HUES6 (cell line): ENCODE data around the gene LACRT.

Source experiments
- H3K27ac ChIP-seq: 2 replicates; pipeline ENCODE4 v1.7.0; 2013; ENCODE audit warnings: low read depth, mild to moderate bottlenecking, low read length, inconsistent platforms
- H3K27me3 ChIP-seq: 2 replicates; pipeline ENCODE4 v1.6.1; 2013; ENCODE audit warnings: low read length; ENCODE audit not compliant: control insufficient read depth, insufficient read depth
- H3K36me3 ChIP-seq: 2 replicates; pipeline ENCODE4 v1.6.1; 2013; ENCODE audit warnings: low read length; ENCODE audit not compliant: control insufficient read depth, insufficient read depth
- H3K4me1 ChIP-seq: 2 replicates; pipeline ENCODE4 v1.6.1; 2013; ENCODE audit warnings: low read length; ENCODE audit not compliant: control insufficient read depth, insufficient read depth
- H3K4me3 ChIP-seq: 2 replicates; pipeline ENCODE4 v1.5.1; 2013; ENCODE audit warnings: low read depth, low read length
- H3K9ac ChIP-seq: one replicate; pipeline ENCODE4 v1.6.1; 2013; ENCODE audit warnings: mild to moderate bottlenecking, low read length
- H3K9me3 ChIP-seq: 2 replicates; pipeline ENCODE4 v1.6.1; 2013; ENCODE audit warnings: low read depth, low read length; ENCODE audit not compliant: control insufficient read depth, insufficient read depth

Gene LACRT

GRCh38 chr12:54598970-54599369, 35.7 kb downstream of the LACRT start:
- H3K36me3 ChIP-seq, result no peaks in the 10 kb centered on the region
- H3K4me1 ChIP-seq, result no peaks in the 10 kb centered on the region; the same call in 1 of the 2 replicates
- no peak overlapping the region for H3K4me3 ChIP-seq

GRCh38 chr12:54596526-54596946, 38.2 kb downstream of the LACRT start:
- peaks cover 28% of the 10 kb centered on the region for H3K27me3 ChIP-seq
- H3K4me3 ChIP-seq, result no peak overlapping the region
- no peaks in the 10 kb centered on the region for H3K9me3 ChIP-seq
- no peaks in the 10 kb centered on the region for H3K36me3 ChIP-seq
- H3K9ac ChIP-seq, result no peak overlapping the region
- no peak overlapping the region for H3K27ac ChIP-seq
- H3K4me1 ChIP-seq, result no peaks in the 10 kb centered on the region; the same call in 1 of the 2 replicates

More at GRCh38 chr12:54598970-54599369, 35.7 kb downstream of the LACRT start:
- Histone ChIP-seq H3K27me3 (peaks cover 14% of the 10 kb centered on the region), H3K9me3 (no peaks in the 10 kb centered on the region), H3K27ac (no peak overlapping the region), H3K9ac (no peak overlapping the region)

GRCh38 chr12:54595471-54595870, 39.2 kb downstream of the LACRT start:
- Histone ChIP-seq H3K27ac (no peak overlapping the region), H3K36me3 (no peaks in the 10 kb centered on the region), H3K4me1 (peaks cover 10% of the 10 kb centered on the region), H3K27me3 (peaks cover 35% of the 10 kb centered on the region), H3K9ac (no peak overlapping the region), H3K9me3 (no peaks in the 10 kb centered on the region), H3K4me3 (no peak overlapping the region)

GRCh38 chr12:54593725-54594124, 41.0 kb downstream of the LACRT start:
- no peak overlapping the region for H3K9ac ChIP-seq
- H3K27ac ChIP-seq, result no peak overlapping the region
- peaks cover 52% of the 10 kb centered on the region for H3K27me3 ChIP-seq
- no peaks in the 10 kb centered on the region for H3K9me3 ChIP-seq
- peaks cover 27% of the 10 kb centered on the region for H3K4me1 ChIP-seq
- H3K36me3 ChIP-seq, result no peaks in the 10 kb centered on the region
- H3K4me3 ChIP-seq, result no peak overlapping the region

GRCh38 chr12:54593135-54593534, 41.6 kb downstream of the LACRT start:
- Histone ChIP-seq H3K27me3 (peaks cover 55% of the 10 kb centered on the region), H3K27ac (no peak overlapping the region)

GRCh38 chr12:54592316-54592715, 42.4 kb downstream of the LACRT start:
- H3K27me3 ChIP-seq, result peaks cover 63% of the 10 kb centered on the region
- H3K4me3 ChIP-seq, result no peak overlapping the region
- H3K27ac ChIP-seq, result no peak overlapping the region
- H3K9me3 ChIP-seq, result no peaks in the 10 kb centered on the region
- no peak overlapping the region for H3K9ac ChIP-seq
- H3K36me3 ChIP-seq, result no peaks in the 10 kb centered on the region
- peaks cover 33% of the 10 kb centered on the region for H3K4me1 ChIP-seq

More at GRCh38 chr12:54593135-54593534, 41.6 kb downstream of the LACRT start:
- no peak overlapping the region for H3K4me3 ChIP-seq
- no peaks in the 10 kb centered on the region for H3K9me3 ChIP-seq
- H3K4me1 ChIP-seq, result peaks cover 27% of the 10 kb centered on the region
- no peak overlapping the region for H3K9ac ChIP-seq
- no peaks in the 10 kb centered on the region for H3K36me3 ChIP-seq

GRCh38 chr12:54590978-54591591, 43.6 kb downstream of the LACRT start:
- H3K27ac ChIP-seq, result no peak overlapping the region
- peaks cover 75% of the 10 kb centered on the region for H3K27me3 ChIP-seq
- H3K9me3 ChIP-seq, result no peaks in the 10 kb centered on the region
- H3K36me3 ChIP-seq, result no peaks in the 10 kb centered on the region
- no peak overlapping the region for H3K4me3 ChIP-seq
- H3K4me1 ChIP-seq, result peaks cover 39% of the 10 kb centered on the region
- H3K9ac ChIP-seq, result no peak overlapping the region

GRCh38 chr12:54589964-54590363, 44.7 kb downstream of the LACRT start:
- no peaks in the 10 kb centered on the region for H3K36me3 ChIP-seq
- H3K4me3 ChIP-seq, result no peak overlapping the region
- H3K4me1 ChIP-seq, result peaks cover 41% of the 10 kb centered on the region
- no peak overlapping the region for H3K27ac ChIP-seq
- no peak overlapping the region for H3K9ac ChIP-seq
- no peaks in the 10 kb centered on the region for H3K9me3 ChIP-seq
- peaks cover 64% of the 10 kb centered on the region for H3K27me3 ChIP-seq

- Histone ChIP-seq H3K36me3 (no peaks in the 10 kb centered on the region), H3K4me1 (peaks cover 51% of the 10 kb centered on the region), H3K27me3 (peaks cover 60% of the 10 kb centered on the region), H3K4me3 (peak overlapping the region; percentile 80), H3K27ac (no peak overlapping the region), H3K9me3 (no peaks in the 10 kb centered on the region), H3K9ac (no peak overlapping the region)
Observed at GRCh38 chr12:54588890-54589267, 45.8 kb downstream of the LACRT start.

GRCh38 chr12:54588110-54588889, 46.4 kb downstream of the LACRT start, which contains the start of gene PPP1R1A:
TSS of gene PPP1R1A (minus strand) at chr12:54588659. CDS start at chr12:54588488, 171 bp downstream.
- no peaks in the 10 kb centered on the region for H3K9me3 ChIP-seq
- H3K27ac ChIP-seq, result no peak within 1 kb of the TSS
- H3K9ac ChIP-seq, result peak within 1 kb of the TSS; percentile 45
- H3K36me3 ChIP-seq, result no peaks in the 10 kb centered on the region
- H3K27me3 ChIP-seq, result peaks cover 60% of the 10 kb centered on the region
- H3K4me3 ChIP-seq, result peak within 1 kb of the TSS; percentile 80
- H3K4me1 ChIP-seq, result peaks cover 57% of the 10 kb centered on the region

- H3K9me3 ChIP-seq, result no peaks in the 10 kb centered on the region
- peak overlapping the region; percentile 80 for H3K4me3 ChIP-seq
- no peak overlapping the region for H3K27ac ChIP-seq
- no peaks in the 10 kb centered on the region for H3K36me3 ChIP-seq
- H3K4me1 ChIP-seq, result peaks cover 62% of the 10 kb centered on the region
- peak overlapping the region; percentile 45 for H3K9ac ChIP-seq
- peaks cover 55% of the 10 kb centered on the region for H3K27me3 ChIP-seq
Observed at GRCh38 chr12:54587315-54587873, 47.3 kb downstream of the LACRT start.
